CD4-positive, CD25-positive, alpha-beta regulatory T cell (primary cell): ENCODE data around the gene LARGE2. TPM values are rescaled to one million over a fixed set of nuclear protein-coding genes. Genes with fewer than 3 reads are reported as not detected.

Experiments
- ATAC-seq, 2 donors: fragments of 150-1000 bp; cut with Tn5 transposase; one replicate each; pipeline ENCODE4 v1.10.0; 2021; ENCODE audit warnings: low read depth in 2 of 2, moderate number of reproducible peaks in 2 of 2, moderate library complexity in 1 of 2
- DNase-seq, 3 donors: peaks; one replicate each; pipeline versions ENCODE4 v3.0.0 to v3.0.0-alpha.2; 2012 to 2022; ENCODE audit warnings: mixed read lengths in 1 of 3
- H3K27ac ChIP-seq: one replicate; pipeline ENCODE4 v1.7.0; 2013; ENCODE audit warnings: mild to moderate bottlenecking, low read length; ENCODE audit not compliant: insufficient read depth, poor library complexity, severe bottlenecking
- H3K27me3 ChIP-seq: one replicate; pipeline ENCODE4 v1.7.0; 2013; ENCODE audit warnings: low read length; ENCODE audit not compliant: control insufficient read depth, insufficient read depth
- H3K36me3 ChIP-seq: one replicate; pipeline ENCODE4 v1.7.0; 2013; ENCODE audit warnings: mild to moderate bottlenecking, low read length, moderate library complexity; ENCODE audit not compliant: control insufficient read depth, insufficient read depth
- H3K4me1 ChIP-seq: 2 replicates; pipeline ENCODE4 v1.7.0; 2013; ENCODE audit warnings: mild to moderate bottlenecking, low read length; ENCODE audit not compliant: insufficient read depth, control insufficient read depth, poor library complexity, severe bottlenecking
- H3K4me3 ChIP-seq: one replicate; pipeline ENCODE4 v1.7.0; 2013; ENCODE audit warnings: low read depth, mild to moderate bottlenecking, low read length, moderate library complexity
- H3K9me3 ChIP-seq, 2 experiments: 1 replicate in 1 of 2; 2 replicates in 1 of 2; pipeline ENCODE4 v1.7.0; 2013; ENCODE audit warnings: low read length in 2 of 2, mild to moderate bottlenecking in 1 of 2, moderate library complexity in 1 of 2; ENCODE audit not compliant: control insufficient read depth in 2 of 2
- H3K27ac Mint-ChIP-seq, 3 donors: one replicate each; pipeline ENCODE4 v1.8.0; 2020 to 2022; ENCODE audit warnings: mild to moderate bottlenecking in 3 of 3, mixed read lengths in 3 of 3, moderate library complexity in 2 of 3
- H3K27me3 Mint-ChIP-seq: one replicate; pipeline ENCODE4 v1.8.0; 2022; ENCODE audit warnings: mild to moderate bottlenecking, mixed read lengths
- H3K36me3 Mint-ChIP-seq: one replicate; pipeline ENCODE4 v1.8.0; 2020; ENCODE audit warnings: mixed read lengths
- H3K4me1 Mint-ChIP-seq, 4 donors: one replicate each; pipeline ENCODE4 v1.8.0; 2020 to 2022; ENCODE audit warnings: mixed read lengths in 4 of 4, mild to moderate bottlenecking in 1 of 4
- H3K4me3 Mint-ChIP-seq, 4 donors: one replicate each; pipeline ENCODE4 v1.8.0; 2020 to 2022; ENCODE audit warnings: mild to moderate bottlenecking in 4 of 4, mixed read lengths in 4 of 4, moderate library complexity in 3 of 4
- H3K9me3 Mint-ChIP-seq, 7 donors: one replicate each; pipeline ENCODE4 v1.8.0; 2020 to 2022; ENCODE audit warnings: mixed read lengths in 7 of 7, mild to moderate bottlenecking in 3 of 7, moderate library complexity in 2 of 7
- polyA plus RNA-seq, 4 donors: library from polyadenylated mRNA; unstranded; fragments of 300-500 nt; fragmentation: Illumina TruSeq; gene quantifications; one replicate each; pipeline ENCODE4 v1.2.3, GENCODE V29; 2021
- total RNA-seq: library from RNA; stranded (reverse); gene quantifications from one replicate; pipeline ENCODE4 v1.2.3, GENCODE V29; 2022

Gene LARGE2
- total and polyA plus RNA-seq, 5 donors from 2014 or later: 0.65 to 4.2 (median 1.5) TPM

- peaks cover 18% of the 10 kb centered on the region for H3K36me3 Mint-ChIP-seq
- peaks cover 8% of the 10 kb centered on the region for H3K27me3 Mint-ChIP-seq
- no peaks in the 10 kb centered on the region for H3K27me3 ChIP-seq
- peak overlapping the region; percentile 73 to 84 (median 78) for H3K4me3 Mint-ChIP-seq
- ATAC-seq (no peak), DNase-seq (no peak)
- H3K9me3 ChIP-seq: no peaks in the 10 kb centered on the region
- H3K27ac ChIP-seq: no peak overlapping the region
- H3K9me3 Mint-ChIP-seq: peaks cover 0 to 5% (median 0%) of the 10 kb centered on the region in 7 donors
- H3K4me3 ChIP-seq: peak overlapping the region; percentile 19
- H3K36me3 ChIP-seq: peaks cover 26% of the 10 kb centered on the region
- H3K27ac Mint-ChIP-seq: no peak overlapping the region
- peaks cover 0 to 13% (median 6%) of the 10 kb centered on the region in 4 donors for H3K4me1 Mint-ChIP-seq
- peaks cover 10% of the 10 kb centered on the region for H3K4me1 ChIP-seq
Observed at GRCh38 chr11:45884596-45885185, 37.8 kb upstream of the LARGE2 start.

GRCh38 chr11:45885274-45885920 lies 37.1 kb upstream of the LARGE2 start, which contains the start of gene MAPK8IP1:
Gene MAPK8IP1, plus strand, starts transcription at chr11:45885651. Its CDS starts 170 bp downstream, at chr11:45885821.
- no peaks in the 10 kb centered on the region for H3K9me3 ChIP-seq
- H3K27me3 ChIP-seq: no peaks in the 10 kb centered on the region
- DNase-seq: peak; percentile 38 to 52 (median 46)

GRCh38 chr11:45885921-45886721 lies 36.3 kb upstream of the LARGE2 start:
- Histone ChIP-seq H3K27ac (no peak overlapping the region), H3K27me3 (no peaks in the 10 kb centered on the region), H3K9me3 (no peaks in the 10 kb centered on the region), H3K4me3 (no peak overlapping the region), H3K36me3 (peaks cover 12% of the 10 kb centered on the region), H3K4me1 (peaks cover 10% of the 10 kb centered on the region)
- peak overlapping the region in 1 of 4 donors; percentile 24 for H3K4me3 Mint-ChIP-seq
- H3K4me1 Mint-ChIP-seq: peaks cover 0 to 13% (median 6%) of the 10 kb centered on the region in 4 donors
- DNase-seq: no peak
- peaks cover 9% of the 10 kb centered on the region for H3K36me3 Mint-ChIP-seq
- H3K9me3 Mint-ChIP-seq: peaks cover 0 to 5% (median 0%) of the 10 kb centered on the region in 7 donors
- no peak overlapping the region for H3K27ac Mint-ChIP-seq
- ATAC-seq: no peak
- peaks cover 12% of the 10 kb centered on the region for H3K27me3 Mint-ChIP-seq

More at GRCh38 chr11:45885274-45885920, 37.1 kb upstream of the LARGE2 start, which contains the start of gene MAPK8IP1:
- H3K27ac ChIP-seq: no peak within 1 kb of the TSS
- peaks cover 10% of the 10 kb centered on the region for H3K4me1 ChIP-seq
- peak; percentile 69 to 71 for ATAC-seq
- Mint-ChIP-seq H3K27ac (no peak within 1 kb of the TSS), H3K4me3 (peak within 1 kb of the TSS; percentile 73 to 84 (median 78)), H3K27me3 (peaks cover 8% of the 10 kb centered on the region), H3K36me3 (peaks cover 13% of the 10 kb centered on the region), H3K9me3 (peaks cover 0 to 5% (median 0%) of the 10 kb centered on the region in 7 donors), H3K4me1 (peaks cover 0 to 13% (median 6%) of the 10 kb centered on the region in 4 donors)
- peaks cover 19% of the 10 kb centered on the region for H3K36me3 ChIP-seq
- H3K4me3 ChIP-seq: peak within 1 kb of the TSS; percentile 19

GRCh38 chr11:45886816-45887520 lies 35.5 kb upstream of the LARGE2 start:
- no peak overlapping the region for H3K27ac Mint-ChIP-seq
- H3K9me3 Mint-ChIP-seq: peaks cover 0 to 5% (median 0%) of the 10 kb centered on the region in 7 donors
- peaks cover 3% of the 10 kb centered on the region for H3K36me3 ChIP-seq
- no peaks in the 10 kb centered on the region for H3K9me3 ChIP-seq
- peaks cover 12% of the 10 kb centered on the region for H3K27me3 Mint-ChIP-seq
- no peak overlapping the region for H3K4me3 ChIP-seq
- H3K4me3 Mint-ChIP-seq: peak overlapping the region in 2 of 4 donors; percentile 13 to 35
- no peak overlapping the region for H3K27ac ChIP-seq
- H3K4me1 ChIP-seq: peaks cover 10% of the 10 kb centered on the region
- ATAC-seq (no peak), DNase-seq (no peak)
- peaks cover 11% of the 10 kb centered on the region for H3K36me3 Mint-ChIP-seq
- H3K4me1 Mint-ChIP-seq: peaks cover 0 to 13% (median 6%) of the 10 kb centered on the region in 4 donors
- H3K27me3 ChIP-seq: no peaks in the 10 kb centered on the region

GRCh38 chr11:45887587-45887986 lies 34.9 kb upstream of the LARGE2 start:
- peaks cover 17% of the 10 kb centered on the region for H3K27me3 Mint-ChIP-seq
- H3K36me3 Mint-ChIP-seq: peaks cover 6% of the 10 kb centered on the region
- Histone ChIP-seq H3K4me1 (peaks cover 10% of the 10 kb centered on the region), H3K9me3 (no peaks in the 10 kb centered on the region), H3K4me3 (no peak overlapping the region), H3K27ac (no peak overlapping the region), H3K27me3 (no peaks in the 10 kb centered on the region), H3K36me3 (no peaks in the 10 kb centered on the region)
- peaks cover 0 to 13% (median 6%) of the 10 kb centered on the region in 4 donors for H3K4me1 Mint-ChIP-seq
- no peak overlapping the region for H3K27ac Mint-ChIP-seq
- H3K9me3 Mint-ChIP-seq: peaks cover 0 to 5% (median 0%) of the 10 kb centered on the region in 7 donors
- no peak for ATAC-seq
- peak overlapping the region in 2 of 4 donors; percentile 45 to 63 for H3K4me3 Mint-ChIP-seq
- DNase-seq: no peak

- Mint-ChIP-seq H3K4me3 (no peak overlapping the region), H3K27me3 (peaks cover 25% of the 10 kb centered on the region)
Observed at GRCh38 chr11:45889555-45889954, 32.9 kb upstream of the LARGE2 start.

GRCh38 chr11:45889966-45890365 lies 32.5 kb upstream of the LARGE2 start:
- Mint-ChIP-seq H3K27ac (no peak overlapping the region), H3K4me1 (peaks cover 0 to 5% (median 0%) of the 10 kb centered on the region in 4 donors), H3K9me3 (peaks cover 0 to 7% (median 0%) of the 10 kb centered on the region in 7 donors), H3K27me3 (peaks cover 30% of the 10 kb centered on the region), H3K36me3 (peaks cover 6% of the 10 kb centered on the region), H3K4me3 (no peak overlapping the region)
- ATAC-seq: no peak
- Histone ChIP-seq H3K9me3 (no peaks in the 10 kb centered on the region), H3K36me3 (no peaks in the 10 kb centered on the region), H3K27me3 (no peaks in the 10 kb centered on the region), H3K27ac (no peak overlapping the region), H3K4me3 (no peak overlapping the region), H3K4me1 (peaks cover 9% of the 10 kb centered on the region)
- no peak for DNase-seq

More at GRCh38 chr11:45889555-45889954, 32.9 kb upstream of the LARGE2 start:
- ATAC-seq (no peak), DNase-seq (no peak)
- Histone ChIP-seq H3K36me3 (no peaks in the 10 kb centered on the region), H3K9me3 (no peaks in the 10 kb centered on the region), H3K27me3 (no peaks in the 10 kb centered on the region), H3K4me1 (peaks cover 10% of the 10 kb centered on the region), H3K27ac (no peak overlapping the region), H3K4me3 (no peak overlapping the region)
- peaks cover 0 to 5% (median 0%) of the 10 kb centered on the region in 7 donors for H3K9me3 Mint-ChIP-seq
- peaks cover 6% of the 10 kb centered on the region for H3K36me3 Mint-ChIP-seq
- peaks cover 0 to 8% (median 2%) of the 10 kb centered on the region in 4 donors for H3K4me1 Mint-ChIP-seq
- H3K27ac Mint-ChIP-seq: no peak overlapping the region
